Smooth muscle cell (in vitro differentiated cells): ENCODE results near the gene FCSK. TPM values are rescaled to one million over a fixed set of nuclear protein-coding genes. Genes with fewer than 3 reads are reported as not detected.
A peak's percentile ranks its signal among the peaks of the same experiment; 100 is the strongest.

Experiments
- DNase-seq: peaks from one replicate; lab custom pipeline; 2025; ENCODE audit not compliant: unreplicated experiment; lab: John Stamatoyannopoulos, UW
- H2AFZ ChIP-seq: fragments of 200-600 bp; sonication (generic); 2 replicates; pipeline ENCODE4 v1.6.0; 2016; ENCODE audit warnings: antibody characterized with exemption, low read depth, mild to moderate bottlenecking
- H3F3A ChIP-seq: fragments of 200-600 bp; sonication (generic); 2 replicates; pipeline ENCODE4 v1.6.0; 2017; ENCODE audit warnings: antibody characterized with exemption, low read depth
- H3K27ac ChIP-seq: fragments of 200-600 bp; sonication (generic); 2 replicates; pipeline ENCODE4 v1.5.1; 2016; ENCODE audit warnings: low read depth, mild to moderate bottlenecking
- H3K27me3 ChIP-seq: fragments of 200-600 bp; sonication (generic); 2 replicates; pipeline ENCODE4 v1.6.1; 2016; ENCODE audit warnings: low read depth, mild to moderate bottlenecking
- H3K36me3 ChIP-seq: fragments of 200-600 bp; sonication (generic); 2 replicates; pipeline ENCODE4 v1.5.1; 2016; ENCODE audit warnings: low read depth
- H3K4me1 ChIP-seq: fragments of 200-600 bp; sonication (generic); 2 replicates; pipeline ENCODE4 v1.5.1; 2016; ENCODE audit warnings: low read depth
- H3K4me2 ChIP-seq: fragments of 200-600 bp; sonication (generic); 2 replicates; pipeline ENCODE4 v1.6.0; 2016; ENCODE audit warnings: mild to moderate bottlenecking
- H3K4me3 ChIP-seq: fragments of 200-600 bp; sonication (generic); 2 replicates; pipeline ENCODE4 v1.5.1; 2016; ENCODE audit warnings: mild to moderate bottlenecking
- H3K79me2 ChIP-seq: fragments of 200-600 bp; sonication (generic); 2 replicates; pipeline ENCODE4 v1.6.0; 2016; ENCODE audit warnings: low read depth, mild to moderate bottlenecking
- H3K9ac ChIP-seq: fragments of 200-600 bp; sonication (generic); 2 replicates; pipeline ENCODE4 v1.6.0; 2016; ENCODE audit warnings: low read depth
- H3K9me3 ChIP-seq: fragments of 200-600 bp; sonication (generic); replicated peaks from 2 replicates; pipeline ENCODE4 v1.5.1; 2016; ENCODE audit warnings: low read depth
- H4K20me1 ChIP-seq: fragments of 200-600 bp; sonication (generic); 2 replicates; pipeline ENCODE4 v1.6.0; 2016; ENCODE audit warnings: low read depth
- CTCF ChIP-seq: fragments of 200-600 bp; sonication (generic); IDR thresholded peaks from 2 replicates; pipeline ENCODE4 v1.5.1; 2017; ENCODE audit warnings: borderline replicate concordance, mild to moderate bottlenecking, antibody characterized with exemption; ENCODE audit not compliant: insufficient read depth, poor library complexity, severe bottlenecking
- WGBS: methylation state at CpG from one replicate; pipeline ENCODE4 v1.1.7; 2016; ENCODE audit warnings: low lambda C conversion rate; 5-methylcytosine and 5-hydroxymethylcytosine counted together
- polyA plus RNA-seq: library from polyadenylated mRNA; unstranded; fragments of >200 nt; fragmentation: Nextera tagmentation; extraction: Ambion mirVana; gene quantifications from 2 replicates; pipeline ENCODE4 v1.2.1, GENCODE V29; 2016
- small RNA-seq: library from RNA; depleted of rRNA; stranded (forward); fragments of <200 nt; gene quantifications from one replicate; pipeline ENCODE3, GENCODE V24; 2014
- total RNA-seq: library from RNA; depleted of rRNA; stranded (reverse); fragments of >200 nt; gene quantifications from 2 replicates; pipeline ENCODE4 v1.2.3, GENCODE V29; 2014

The FCSK gene
- total and polyA plus RNA-seq, 2 experiments from 2014 or later, result 4.8 to 16.5 TPM

- peak overlapping the region; percentile 92 for H3K4me2 ChIP-seq
- H4K20me1 ChIP-seq, result peaks cover 65% of the 10 kb centered on the region
- H3K79me2 ChIP-seq, result peaks cover 93% of the 10 kb centered on the region
- WGBS, result 77% methylated on average over 6 of the region's 6 CpGs
- H3K4me1 ChIP-seq, result peaks cover 33% of the 10 kb centered on the region
- H3F3A ChIP-seq, result no peaks in the 10 kb centered on the region
- TF ChIP-seq CTCF, result no peak
- peaks cover 10% of the 10 kb centered on the region for H3K36me3 ChIP-seq
- no peaks in the 10 kb centered on the region for H3K9me3 ChIP-seq
- H3K27ac ChIP-seq, result peak overlapping the region; percentile 10
- no peak overlapping the region for H2AFZ ChIP-seq
- H3K9ac ChIP-seq, result no peak overlapping the region
- no peak for DNase-seq
- no peaks in the 10 kb centered on the region for H3K27me3 ChIP-seq
- no peak overlapping the region for H3K4me3 ChIP-seq
Measured at GRCh38 chr16:70526403-70526802, 72.0 kb downstream of the FCSK start.

- Histone ChIP-seq H3K4me1 (peaks cover 28% of the 10 kb centered on the region), H2AFZ (no peak overlapping the region), H3K27ac (no peak overlapping the region), H3K4me3 (no peak overlapping the region), H3K9ac (no peak overlapping the region), H3K4me2 (no peak overlapping the region), H3F3A (no peaks in the 10 kb centered on the region), H3K9me3 (no peaks in the 10 kb centered on the region), H4K20me1 (peaks cover 73% of the 10 kb centered on the region), H3K79me2 (peaks cover 94% of the 10 kb centered on the region), H3K27me3 (no peaks in the 10 kb centered on the region), H3K36me3 (peaks cover 17% of the 10 kb centered on the region)
- WGBS, result 94% methylated on average over 8 of the region's 8 CpGs
- DNase-seq, result no peak
- no peak for TF ChIP-seq CTCF
Measured at GRCh38 chr16:70527315-70527996, 73.1 kb downstream of the FCSK start.

- peaks cover 96% of the 10 kb centered on the region for H3K79me2 ChIP-seq
- peak; percentile 62 for TF ChIP-seq CTCF
- H3K36me3 ChIP-seq, result peaks cover 27% of the 10 kb centered on the region
- no peak overlapping the region for H3K9ac ChIP-seq
- peaks cover 25% of the 10 kb centered on the region for H3K4me1 ChIP-seq
- no peaks in the 10 kb centered on the region for H3K9me3 ChIP-seq
- H2AFZ ChIP-seq, result no peak overlapping the region
- peaks cover 91% of the 10 kb centered on the region for H4K20me1 ChIP-seq
- no peaks in the 10 kb centered on the region for H3K27me3 ChIP-seq
- whole genome bisulfite sequencing, result 85% methylated on average over 8 of the region's 8 CpGs
- H3K4me3 ChIP-seq, result no peak overlapping the region
- H3F3A ChIP-seq, result no peaks in the 10 kb centered on the region
- peak overlapping the region; percentile 42 for H3K27ac ChIP-seq
- DNase-seq, result no peak
- peak overlapping the region; percentile 24 for H3K4me2 ChIP-seq
Measured at GRCh38 chr16:70529051-70529777, 74.8 kb downstream of the FCSK start.

Small RNA genes lying within 50 kb of the gene (small RNA-seq; reads per million reads assigned to genes)
- gene RNU6-23P (0.39 reads per million, percentile 12 among the genes with 10 or more reads in this experiment), gene RPS27P26 (not detected), gene SNORD111B (149 reads per million, percentile 99 among the genes with 10 or more reads in this experiment)

Other genes starting within 250 kb of the FCSK start
- 10.0 and 10.7 TPM in 2 replicates for gene EXOSC6, start 202.7 kb upstream of the FCSK start, total RNA-seq
- 14.8 and 16.0 TPM in 2 replicates for gene EXOSC6, start 202.7 kb upstream of the FCSK start, polyA plus RNA-seq
- 54.0 and 67.0 TPM in 2 replicates for gene AARS1, start 165.1 kb upstream of the FCSK start, total RNA-seq
- 90.8 and 92.4 TPM in 2 replicates for gene AARS1, start 165.1 kb upstream of the FCSK start, polyA plus RNA-seq
- gene DDX19B, start 155.4 kb upstream of the FCSK start, total RNA-seq, result 24.5 and 49.6 TPM in 2 replicates
- 31.8 and 40.9 TPM in 2 replicates for gene DDX19B, start 155.4 kb upstream of the FCSK start, polyA plus RNA-seq
- 33.9 and 38.8 TPM in 2 replicates for gene DDX19A, start 107.7 kb upstream of the FCSK start, total RNA-seq
- 32.8 and 39.2 TPM in 2 replicates for gene DDX19A, start 107.7 kb upstream of the FCSK start, polyA plus RNA-seq
- 30.2 and 32.5 TPM in 2 replicates for gene ST3GAL2, start 15.5 kb upstream of the FCSK start, total RNA-seq
- gene ST3GAL2, start 15.5 kb upstream of the FCSK start, polyA plus RNA-seq, result 31.6 and 42.3 TPM in 2 replicates
- 39.8 and 49.4 TPM in 2 replicates for gene COG4, start 69.0 kb downstream of the FCSK start, total RNA-seq
- gene COG4, start 69.0 kb downstream of the FCSK start, polyA plus RNA-seq, result 40.0 and 61.9 TPM in 2 replicates
- 98.9 and 126 TPM in 2 replicates for gene SF3B3, start 69.2 kb downstream of the FCSK start, total RNA-seq
- 129 and 137 TPM in 2 replicates for gene SF3B3, start 69.2 kb downstream of the FCSK start, polyA plus RNA-seq
- not detected in 2 replicates for gene IL34, start 192.0 kb downstream of the FCSK start, total RNA-seq
- 0.49 and 1.2 TPM in 2 replicates for gene IL34, start 192.0 kb downstream of the FCSK start, polyA plus RNA-seq
- gene MTSS2, start 231.5 kb downstream of the FCSK start, total RNA-seq, result 19.5 and 27.1 TPM in 2 replicates
- gene MTSS2, start 231.5 kb downstream of the FCSK start, polyA plus RNA-seq, result 4.2 and 8.7 TPM in 2 replicates